NK-92 (cell line): ENCODE data around the gene CGRRF1.

ENCODE experiments used
- DNase-seq: peaks from one replicate; lab custom pipeline; 2025; ENCODE audit not compliant: unreplicated experiment; lab: John Stamatoyannopoulos, UW

The CGRRF1 gene

DNA sequence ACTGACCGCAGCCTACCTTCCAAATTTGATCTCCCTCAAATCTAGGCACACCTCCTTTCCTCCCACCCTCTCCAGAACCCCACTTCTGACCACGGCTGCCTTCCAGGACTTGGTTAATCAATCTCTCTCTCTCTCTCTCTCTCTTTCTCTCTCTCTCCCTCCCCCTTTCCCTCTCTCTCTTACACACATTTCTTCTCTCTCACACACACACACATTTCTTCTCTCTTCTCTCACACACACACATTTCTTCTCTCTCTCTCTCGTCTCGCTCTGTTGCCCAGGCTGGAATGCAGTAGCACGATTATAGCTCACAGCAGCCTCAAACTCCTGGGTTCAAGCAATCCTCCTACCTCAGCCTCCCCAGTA, 20.4 kb upstream of the CGRRF1 start:
- DNase-seq, result no peak

DNA sequence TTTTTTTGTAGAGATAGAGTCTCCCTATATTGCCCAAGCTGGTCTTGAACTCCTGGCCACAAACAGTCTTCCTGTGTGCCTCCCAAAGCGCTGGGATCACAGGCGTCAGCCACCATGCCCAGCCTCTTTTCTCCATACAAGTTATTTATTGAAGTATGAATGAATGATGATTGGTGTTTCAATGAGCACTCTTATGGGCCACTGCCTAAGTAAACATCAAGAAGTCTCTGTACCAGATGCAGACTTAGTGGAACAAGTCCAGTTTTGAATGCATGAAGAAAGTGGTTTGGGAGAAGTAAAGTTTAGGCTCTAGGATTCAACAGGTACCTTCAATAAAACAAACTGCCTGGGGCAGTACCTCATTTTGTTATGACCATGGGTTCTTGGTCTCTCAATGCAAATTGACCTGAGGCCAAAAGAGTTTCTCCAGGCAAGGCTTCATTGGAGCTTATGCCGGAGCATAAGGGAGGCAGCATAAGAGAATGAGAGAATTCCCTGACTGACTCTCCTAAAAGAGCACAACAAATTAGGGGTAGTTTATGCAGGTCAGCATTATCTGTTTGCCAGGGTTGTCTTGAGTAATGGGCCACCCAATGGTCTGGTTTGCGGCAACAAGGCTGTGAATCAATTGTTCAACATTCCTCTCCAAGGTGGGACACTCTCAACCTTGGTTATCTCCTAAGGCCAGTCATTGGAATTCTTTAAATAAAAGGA, 19.8 kb upstream of the CGRRF1 start:
- no peak for DNase-seq

DNA sequence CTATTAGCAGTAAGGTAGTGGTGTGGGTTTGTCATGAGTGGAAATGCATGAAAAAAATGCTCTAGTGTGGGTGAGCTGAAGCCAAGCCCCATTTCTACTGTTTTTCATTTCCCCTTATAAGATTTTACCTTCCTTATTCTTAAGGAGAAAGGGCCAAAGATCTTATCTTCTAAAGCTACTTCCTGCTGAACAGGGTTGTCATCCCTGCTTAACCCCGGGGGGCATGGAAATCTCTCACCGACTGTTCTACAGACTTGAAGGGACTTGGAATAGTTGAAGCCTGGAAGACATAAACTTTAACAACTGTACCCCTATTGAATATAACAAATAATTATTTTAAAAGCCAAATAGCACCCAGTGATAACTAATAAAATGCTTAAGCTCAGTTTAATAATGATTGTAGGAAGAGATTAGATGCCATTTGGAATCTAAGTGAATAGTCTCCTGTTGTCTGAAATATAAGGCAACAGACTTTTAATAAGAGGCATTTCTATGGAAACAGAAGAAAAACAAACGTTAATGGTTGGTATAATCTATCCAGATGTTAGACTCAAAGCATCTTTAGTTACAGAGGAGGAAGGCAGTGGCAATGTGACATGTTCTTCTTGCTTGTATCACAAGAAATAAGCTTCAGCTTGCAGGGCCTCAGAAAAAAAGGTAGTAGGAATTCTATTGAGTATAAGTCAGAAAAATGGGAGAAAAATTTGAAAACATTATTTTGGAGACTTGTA, 19.1 kb upstream of the CGRRF1 start:
- DNase-seq, result no peak

DNA sequence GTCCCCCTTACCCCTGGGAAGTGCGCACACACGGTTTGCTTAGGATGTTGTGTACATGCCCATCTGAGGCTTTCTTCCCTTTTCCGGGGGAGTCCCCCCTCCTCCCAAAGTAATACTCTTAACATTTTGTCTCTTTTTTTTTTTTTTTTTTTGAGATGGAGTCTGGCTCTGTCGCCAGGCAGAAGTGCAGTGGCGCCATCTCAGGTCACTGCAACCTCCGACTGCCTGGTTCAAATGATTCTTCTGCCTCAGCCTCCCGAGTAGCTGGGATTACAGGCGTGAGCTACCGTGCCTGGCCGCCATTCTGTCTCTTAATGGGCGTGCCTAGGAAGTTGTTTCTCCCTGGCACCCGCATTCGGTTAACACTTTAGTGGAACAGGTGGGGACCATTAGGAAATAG, 16.4 kb upstream of the CGRRF1 start:
- no peak for DNase-seq

DNA sequence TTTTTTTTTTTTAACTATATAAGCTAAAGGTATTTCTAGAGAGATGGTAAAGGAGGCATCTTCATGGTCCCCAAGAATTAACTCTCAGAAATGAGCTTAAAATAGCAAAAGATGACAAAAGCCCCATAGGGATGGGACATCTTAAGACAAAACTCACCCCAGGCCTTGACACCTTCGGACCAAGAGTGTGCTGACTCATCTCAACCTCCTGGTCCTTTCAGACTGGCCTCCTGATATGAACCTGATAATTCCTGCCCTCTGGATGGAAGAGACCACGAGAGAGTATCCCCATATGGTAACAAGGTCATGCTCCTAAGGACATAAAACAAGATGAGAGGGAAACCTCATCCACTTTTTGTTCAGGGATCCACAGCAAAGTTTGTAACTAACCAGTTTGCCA, 12.5 kb upstream of the CGRRF1 start:
- DNase-seq, result no peak

DNA sequence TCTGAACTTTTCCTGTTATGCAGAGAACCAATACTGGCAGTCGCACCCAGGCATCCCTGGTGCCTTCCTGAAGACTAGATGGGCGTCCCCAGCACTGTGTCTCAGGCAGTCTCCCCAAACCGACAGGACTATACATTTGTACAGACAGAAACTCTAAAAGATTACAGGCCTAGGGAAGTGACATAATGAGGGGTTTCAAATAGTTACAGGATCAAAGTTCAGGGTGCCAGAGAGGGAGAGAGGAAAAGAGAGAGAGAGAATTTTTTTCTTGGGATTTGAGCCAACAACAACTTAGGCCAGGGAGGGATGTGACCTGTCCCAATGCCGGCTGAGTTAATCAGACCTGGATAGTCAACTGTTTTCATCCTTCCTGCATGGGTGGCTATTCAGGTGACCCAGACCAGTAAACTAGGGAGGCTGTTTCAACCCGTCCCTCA, 11.6 kb upstream of the CGRRF1 start:
- DNase-seq, result no peak

DNA sequence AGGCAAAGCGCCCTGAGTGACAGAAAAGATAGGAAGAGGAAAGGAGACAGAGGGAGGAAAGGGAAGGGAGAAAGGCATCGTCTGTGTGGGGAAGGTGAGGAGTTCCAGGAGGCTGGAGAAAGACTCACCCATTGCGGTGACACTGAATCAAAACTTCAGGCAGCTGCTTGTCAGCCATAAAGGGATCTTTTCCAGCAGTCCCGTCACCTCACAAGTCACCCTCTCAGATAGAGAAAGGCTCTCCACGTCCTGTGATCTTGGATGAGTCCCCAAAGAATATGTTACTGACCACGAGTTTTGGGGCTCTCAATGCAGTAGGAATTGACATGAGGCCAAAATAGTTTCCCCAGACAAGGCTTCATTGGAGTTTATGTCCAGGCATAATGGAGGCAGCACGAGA, 11.1 kb upstream of the CGRRF1 start:
- DNase-seq, result no peak

DNA sequence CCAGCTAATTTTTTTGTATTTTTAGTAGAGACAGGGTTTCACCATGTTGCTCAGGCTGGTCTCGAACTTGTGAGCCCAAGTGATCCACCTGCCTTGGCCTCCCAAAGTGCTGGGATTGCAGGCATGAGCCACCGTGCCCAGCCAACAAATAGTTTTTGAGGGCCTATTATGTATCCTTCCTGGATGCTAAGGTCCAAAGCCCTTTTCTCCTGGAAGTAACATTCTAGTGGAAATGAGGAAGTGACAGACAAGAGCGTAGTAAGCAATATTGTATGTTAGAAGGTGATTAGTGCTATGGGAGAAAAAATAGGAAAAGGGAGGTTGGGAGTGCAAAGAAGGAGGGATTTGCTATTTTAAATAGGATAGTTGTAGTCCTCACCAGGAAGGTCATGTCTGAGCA, 9.0 kb upstream of the CGRRF1 start:
- no peak for DNase-seq

DNA sequence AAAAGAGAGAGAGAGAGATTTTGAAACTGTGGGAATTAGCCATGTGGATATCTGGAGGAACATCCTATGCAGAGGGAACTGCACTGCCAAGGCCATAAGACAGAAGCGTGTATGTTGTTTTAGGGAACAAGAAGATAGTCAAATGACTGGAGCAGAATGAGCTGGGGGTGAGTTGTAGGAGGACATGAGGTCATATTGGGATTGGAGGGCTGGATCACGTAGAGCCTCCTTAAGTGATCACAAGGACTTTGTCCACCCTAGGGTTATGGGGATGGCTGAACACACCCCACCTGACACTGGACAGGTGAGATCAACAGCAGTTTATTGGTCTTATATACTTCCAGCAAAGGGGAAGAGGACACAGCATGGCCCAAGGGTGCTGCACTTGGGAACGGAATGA, 8.2 kb upstream of the CGRRF1 start:
- no peak for DNase-seq

DNA sequence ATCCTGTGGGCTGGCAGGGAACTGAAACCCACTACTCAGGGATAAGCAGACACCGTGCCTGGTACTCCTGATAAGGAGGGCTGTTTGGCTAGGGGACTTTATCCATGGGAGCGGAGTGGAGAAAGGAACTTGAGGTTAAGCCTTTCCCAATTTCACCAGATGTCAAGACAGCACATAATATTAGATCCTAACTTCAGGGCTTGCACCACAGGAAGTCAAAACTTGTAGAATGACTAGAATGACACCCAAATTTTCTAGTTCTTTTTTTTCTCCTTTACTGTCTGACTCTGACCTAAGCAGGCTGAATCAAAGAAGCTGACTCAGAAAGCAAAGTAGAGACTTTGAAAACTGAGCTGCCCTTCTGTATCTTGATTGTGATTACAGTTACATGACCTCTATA, 7.1 kb upstream of the CGRRF1 start:
- no peak for DNase-seq

DNA sequence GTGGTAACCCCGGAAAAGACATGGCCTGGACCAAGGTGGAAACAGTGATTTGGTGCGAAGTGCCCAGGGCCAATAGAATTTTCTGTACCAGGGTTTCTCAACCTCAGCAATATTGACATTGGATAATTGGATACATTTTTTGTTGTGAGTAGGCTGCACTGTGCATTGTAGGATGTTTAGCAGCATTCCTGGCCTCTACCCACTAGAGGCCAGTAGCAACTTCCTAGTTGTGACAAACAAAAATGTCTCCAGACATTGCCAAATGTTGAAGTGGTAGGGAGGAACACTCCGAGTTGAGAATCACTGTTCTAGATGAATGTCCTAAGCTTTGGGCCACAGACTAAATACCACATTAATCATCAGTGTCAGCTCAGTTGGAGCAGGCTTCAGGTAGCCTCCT, 6.2 kb upstream of the CGRRF1 start:
- DNase-seq, result no peak

DNA sequence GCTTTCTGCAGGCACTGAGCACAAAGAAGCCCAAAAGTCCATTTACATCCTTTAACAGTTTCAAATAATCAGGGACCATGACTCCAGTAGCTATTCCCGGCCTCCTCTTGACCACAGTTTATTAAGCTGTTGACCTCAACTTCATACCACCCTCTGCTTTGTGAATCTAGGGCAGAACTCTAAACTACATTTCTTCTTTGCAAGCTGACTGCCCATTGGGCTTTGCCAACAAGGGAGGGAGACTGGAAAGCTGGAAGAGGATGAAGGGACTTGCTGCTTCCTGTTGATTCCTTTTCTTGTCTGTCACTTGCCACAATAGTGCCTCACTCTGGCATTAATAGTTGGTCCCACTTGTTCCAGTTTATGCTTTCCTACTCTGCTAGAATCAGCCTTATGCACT, 2.7 kb downstream of the CGRRF1 start:
- no peak for DNase-seq

DNA sequence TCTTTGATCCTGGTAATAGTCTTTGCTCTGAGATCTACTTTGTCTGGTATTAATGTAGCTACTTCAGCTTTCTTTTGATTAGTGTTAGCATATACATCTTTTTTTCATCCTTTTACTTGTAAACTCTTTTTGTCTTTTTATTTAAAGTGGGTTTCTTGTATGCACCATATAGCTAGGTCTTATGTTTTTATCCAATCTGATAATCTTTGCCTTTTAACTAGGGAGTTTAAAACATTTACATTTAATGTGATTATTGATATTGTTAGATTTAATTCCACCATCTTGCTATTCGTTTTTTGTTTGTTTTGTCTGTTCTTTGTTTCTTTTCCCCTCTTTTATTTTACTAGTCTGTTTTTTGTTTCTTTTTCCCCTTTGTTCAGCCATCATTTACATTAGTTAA, 6.0 kb downstream of the CGRRF1 start:
- no peak for DNase-seq

DNA sequence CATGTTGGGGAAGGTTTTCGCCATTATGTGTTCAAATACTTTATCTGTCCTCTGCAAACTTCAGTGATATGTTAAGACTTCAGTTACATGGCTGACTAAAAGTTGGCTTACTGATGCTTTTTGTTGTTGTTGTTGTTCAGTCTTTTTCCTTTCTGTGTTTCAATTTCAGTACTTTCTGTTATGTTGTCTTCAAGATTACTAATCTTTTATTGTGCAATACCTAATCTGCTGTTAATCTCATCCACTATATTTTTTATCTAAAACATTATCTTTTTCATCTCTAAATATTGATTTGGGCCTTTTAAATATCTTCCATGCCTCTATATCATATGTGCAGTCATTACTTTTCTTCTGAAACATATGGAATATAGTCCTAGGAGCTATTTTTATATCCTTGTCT, 7.0 kb downstream of the CGRRF1 start:
- no peak for DNase-seq

DNA sequence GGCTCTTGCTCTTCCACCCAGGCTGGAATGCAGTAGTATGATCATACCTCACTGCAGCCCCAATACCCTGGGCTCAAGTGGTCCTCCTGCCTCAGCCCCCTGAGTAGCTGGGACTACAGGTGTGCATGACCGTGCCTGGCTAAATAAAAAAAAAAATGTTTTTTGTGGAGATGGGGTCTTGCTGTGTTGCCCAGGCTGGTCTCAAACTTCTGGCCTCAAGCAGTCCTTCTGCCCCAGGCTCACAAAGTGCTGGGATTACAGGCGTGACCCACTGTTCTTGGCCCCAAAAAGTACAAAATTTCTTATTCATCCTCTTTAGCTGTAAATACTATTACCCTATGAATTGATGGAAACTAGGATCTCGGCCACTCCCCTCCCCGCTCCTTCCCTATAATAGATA, 14.7 kb downstream of the CGRRF1 start:
- DNase-seq, result no peak

DNA sequence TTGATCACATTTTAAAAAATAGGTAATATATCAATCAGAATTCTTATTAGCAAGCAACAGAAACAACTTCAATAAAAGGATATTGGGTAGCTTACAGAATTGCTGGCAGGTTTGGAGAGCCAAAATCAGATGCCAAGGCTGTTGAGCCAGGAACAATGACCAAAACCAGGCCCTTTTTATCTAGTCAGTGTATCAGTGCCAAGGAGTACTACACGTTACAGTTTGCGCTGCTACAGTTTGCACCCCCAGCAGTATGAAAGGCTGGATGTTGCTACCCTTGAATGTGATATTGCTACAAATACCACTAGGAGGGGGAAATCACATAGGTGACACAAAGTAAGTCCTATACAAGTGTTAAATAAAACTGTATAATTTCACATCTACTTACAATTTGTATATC, 19.3 kb downstream of the CGRRF1 start:
- no peak for DNase-seq

DNA sequence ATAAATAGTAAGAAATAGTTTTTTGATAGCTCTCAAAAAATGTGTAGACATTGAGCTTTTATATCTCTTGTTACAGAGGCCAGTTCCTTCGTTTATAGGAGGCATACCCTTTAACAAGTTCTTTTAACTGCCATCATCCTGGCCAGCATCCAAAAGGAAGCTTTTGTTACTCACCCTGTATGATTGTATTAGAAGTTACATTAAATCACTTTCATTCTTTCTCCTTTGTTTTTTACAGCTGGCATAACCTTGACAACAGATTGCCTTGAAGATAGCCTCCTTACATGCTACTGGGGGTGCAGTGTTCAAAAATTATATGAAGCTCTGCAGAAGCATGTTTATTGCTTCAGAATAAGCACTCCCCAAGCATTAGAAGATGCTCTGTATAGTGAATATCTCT, 20.1 kb downstream of the CGRRF1 start:
- no peak for DNase-seq

DNA sequence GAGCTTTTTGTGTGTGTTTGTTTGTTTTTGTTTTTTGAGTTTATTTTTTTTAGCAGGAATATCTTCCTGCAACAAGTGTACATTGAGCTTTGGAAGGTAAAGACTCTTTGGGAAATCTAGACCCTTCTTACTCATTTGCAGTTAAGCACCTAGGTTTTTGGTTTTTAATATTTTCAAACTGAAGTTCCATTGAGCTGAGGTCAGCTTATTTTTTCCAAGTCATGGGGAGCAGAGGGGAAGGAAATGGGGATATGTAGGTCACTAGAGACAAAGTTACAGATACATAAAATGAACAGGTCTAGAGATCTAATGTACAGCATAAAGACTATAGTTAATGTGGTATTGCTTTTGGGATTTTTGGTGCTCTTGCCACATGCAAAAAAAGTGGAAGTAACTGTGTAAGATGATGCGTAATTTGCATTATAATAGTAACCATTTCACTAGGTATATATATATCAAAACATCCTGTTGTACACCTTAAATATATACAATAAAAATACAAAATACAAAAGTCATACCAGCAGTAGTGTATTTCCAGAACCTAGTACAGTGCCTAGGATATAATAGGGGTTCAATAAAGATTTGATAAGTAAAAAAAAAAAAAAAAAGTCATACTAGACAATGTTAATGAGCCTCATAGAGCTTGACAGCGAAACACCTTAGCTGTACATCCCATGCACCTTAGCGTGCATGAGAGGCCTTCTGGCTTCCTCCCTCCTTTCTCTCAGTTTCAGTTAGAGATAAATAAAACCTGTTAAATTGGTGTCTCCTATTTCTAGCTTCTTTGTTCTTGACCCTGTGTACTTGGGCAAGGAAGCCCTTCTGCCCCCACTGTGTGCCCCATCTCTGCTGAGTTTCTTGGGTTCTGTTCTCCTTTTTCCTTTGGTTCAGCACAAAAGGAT, 22.7 kb downstream of the CGRRF1 start:
- DNase-seq, result no peak

DNA sequence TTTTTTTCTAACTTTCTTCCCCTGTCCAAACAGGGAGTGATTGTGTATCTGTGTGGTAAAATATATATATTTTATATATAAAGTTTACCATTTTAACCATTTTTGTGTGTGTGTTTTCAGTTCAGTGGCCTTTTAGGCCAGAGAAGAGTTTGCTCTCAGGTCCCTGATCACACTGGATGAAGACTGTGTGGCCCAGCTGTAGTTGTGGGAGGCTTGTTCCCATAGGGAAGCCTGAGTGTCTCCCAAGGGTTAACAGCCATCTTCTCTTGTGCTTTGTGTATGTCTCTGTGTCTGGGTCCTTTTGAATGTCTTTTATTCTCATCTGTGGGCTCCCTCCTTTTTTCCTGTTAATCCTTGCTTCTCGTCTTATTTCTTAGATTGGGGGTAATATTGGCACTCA, 23.4 kb downstream of the CGRRF1 start:
- no peak for DNase-seq

DNA sequence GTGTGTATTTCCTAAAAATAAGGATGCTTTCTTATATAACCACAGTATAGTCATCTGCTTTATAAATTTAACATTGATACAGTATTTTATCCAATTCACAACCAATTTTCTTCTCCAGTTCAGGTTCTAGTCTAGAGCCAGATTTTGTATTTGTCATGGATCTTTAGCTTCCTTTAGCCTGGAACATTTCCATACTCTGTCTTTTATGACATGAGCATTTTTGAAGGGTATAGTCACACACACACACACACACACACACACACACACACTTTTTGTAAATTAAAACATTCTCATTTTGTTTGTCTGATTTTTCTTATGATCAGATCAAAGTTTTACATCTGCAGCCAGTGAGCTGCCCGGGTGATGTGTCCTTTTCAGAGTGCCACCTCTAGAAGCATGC, 25.4 kb downstream of the CGRRF1 start:
- DNase-seq, result no peak

DNA sequence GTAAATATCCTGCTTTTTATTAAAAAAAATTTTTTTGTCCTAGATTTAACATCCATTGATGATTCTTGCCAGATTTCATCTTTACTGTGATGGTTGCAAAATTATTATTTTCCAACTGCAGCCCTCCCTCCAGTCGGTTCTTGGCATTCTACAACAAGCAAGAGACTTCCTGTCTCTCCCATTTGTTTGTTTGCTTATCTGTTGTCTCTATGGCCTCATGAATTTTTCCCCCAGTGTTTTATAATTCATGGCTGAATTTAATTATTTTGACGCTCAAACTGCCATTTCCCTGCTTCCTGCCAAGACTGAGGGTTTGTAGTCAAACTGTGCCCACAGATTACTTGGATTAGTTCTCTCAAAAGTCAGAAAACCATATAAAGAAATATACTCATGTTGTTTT, 25.9 kb downstream of the CGRRF1 start:
- no peak for DNase-seq

DNA sequence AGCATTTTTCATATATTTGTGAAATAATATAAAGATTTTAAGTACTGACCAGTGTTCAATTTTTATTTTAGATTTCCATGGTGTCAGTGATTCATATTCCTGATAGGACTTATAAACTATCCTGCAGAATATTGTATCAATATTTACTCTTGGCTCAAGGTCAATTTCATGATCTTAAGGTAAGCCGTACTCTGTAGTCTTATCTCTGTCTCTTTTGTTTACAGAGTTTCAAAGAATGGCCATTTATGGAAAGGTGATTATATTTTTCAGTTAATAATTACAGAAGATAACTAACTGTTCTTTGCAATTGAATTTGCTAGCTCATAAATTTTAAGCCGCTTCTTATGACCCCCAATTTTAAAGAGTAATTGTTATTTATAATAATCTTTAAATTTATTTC, 27.9 kb downstream of the CGRRF1 start:
- no peak for DNase-seq
